Ramos (cell line): ENCODE data around the gene HSPH1.

ENCODE experiments used
- in situ Hi-C: fragments of 300-500 bp; cut with MboI; formaldehyde crosslinking; loops from one replicate; pipeline ENCODE4 v1.14.3; 2022; ENCODE audit warnings: low sequenced_read_pairs; ENCODE audit not compliant: unreplicated experiment

Gene HSPH1

DNA sequence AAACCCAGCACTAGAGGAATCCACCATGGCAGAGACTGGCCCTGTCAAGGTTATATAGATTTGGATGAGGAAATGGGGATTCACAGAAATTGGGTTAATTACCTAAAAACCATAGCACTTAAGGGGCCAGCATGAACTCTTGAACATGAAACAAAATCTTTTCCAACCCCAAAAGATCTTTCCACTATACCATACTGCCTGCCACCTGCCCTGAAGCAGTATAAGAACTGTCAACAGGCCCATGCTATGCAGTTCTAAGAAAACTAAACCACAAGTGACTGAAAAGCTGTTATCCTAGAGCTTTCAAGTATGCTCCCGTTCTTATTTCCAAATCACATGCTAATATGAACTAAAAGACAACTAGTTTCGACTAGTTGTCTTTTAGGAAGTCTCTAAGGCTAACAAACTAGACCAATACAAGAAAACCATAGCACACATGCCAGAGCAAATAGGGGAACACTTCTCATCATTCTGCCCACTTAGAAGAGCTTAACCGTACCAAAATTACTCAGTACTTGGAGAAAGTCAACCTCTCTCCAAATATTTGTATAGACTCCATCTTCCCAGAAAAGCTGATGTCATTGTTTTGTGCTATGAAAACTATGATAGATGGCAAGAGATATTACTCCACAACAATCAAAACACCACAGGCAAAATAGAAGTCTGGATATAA, 27.5 kb downstream of the HSPH1 start:
- in situ Hi-C loops = no loop called here

DNA sequence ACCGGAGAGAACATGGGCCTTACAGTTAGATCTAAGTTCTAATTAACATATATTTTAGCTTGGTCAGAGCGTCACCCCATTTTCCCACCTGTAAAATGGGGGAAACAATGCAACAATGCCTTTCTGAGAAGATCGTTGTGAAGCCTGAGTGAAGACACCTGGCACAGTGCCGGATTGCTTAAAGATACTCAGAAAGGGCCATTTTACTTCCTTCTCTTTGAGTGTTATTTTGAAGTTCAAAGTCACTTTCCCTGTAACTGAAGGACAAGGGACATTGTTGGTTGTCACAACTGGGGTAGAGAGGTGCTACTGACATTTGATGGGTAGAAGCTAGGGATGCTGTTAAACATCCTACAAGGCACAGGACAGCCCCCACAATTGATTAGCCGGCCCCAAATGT, 28.1 kb downstream of the HSPH1 start:
- in situ Hi-C loops = no loop called here

DNA sequence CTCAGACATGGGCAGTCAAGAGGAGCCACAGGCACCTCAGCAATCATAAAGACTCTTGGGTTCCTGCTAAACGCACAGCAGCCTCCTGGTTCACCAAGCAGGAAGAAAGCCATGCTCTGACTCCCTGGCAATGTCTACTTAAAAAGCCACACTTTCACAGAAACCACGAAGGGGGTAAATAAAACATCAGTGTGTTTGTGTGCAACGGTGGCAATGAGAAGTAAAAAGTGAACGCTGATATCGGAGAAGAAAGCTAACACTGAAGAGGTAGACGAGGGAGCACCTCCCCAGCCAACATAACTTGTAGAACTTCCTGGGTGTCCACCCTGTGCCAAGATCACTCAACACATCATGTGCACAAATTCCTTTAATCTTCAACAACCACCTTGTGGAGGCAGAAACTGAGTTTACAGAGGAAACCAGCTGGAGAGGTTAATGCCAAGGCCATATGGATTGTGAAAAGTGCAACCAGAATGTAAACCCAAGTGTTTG, 30.2 kb downstream of the HSPH1 start:
- in situ Hi-C loops = no loop called here

DNA sequence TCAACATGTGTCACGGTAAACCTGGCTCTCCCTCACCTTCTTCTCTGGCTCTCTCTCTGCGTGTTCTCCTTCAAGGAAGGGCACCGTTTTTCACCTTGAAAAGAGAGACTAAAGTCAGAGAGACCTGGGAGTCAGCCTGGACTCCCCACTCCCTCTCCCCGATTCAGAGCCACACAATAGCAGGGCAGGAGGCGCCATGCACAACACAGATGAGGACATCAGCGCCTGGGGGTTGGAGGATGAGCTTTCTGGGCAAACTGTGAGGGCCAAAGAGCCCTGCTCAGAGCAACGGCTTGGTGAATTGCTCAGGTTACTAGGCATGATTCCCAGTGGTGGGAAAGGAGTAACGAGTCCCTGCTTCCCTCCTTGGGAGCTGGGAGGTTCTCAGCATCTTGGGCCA, 32.3 kb downstream of the HSPH1 start:
- in situ Hi-C loops = no loop called here

DNA sequence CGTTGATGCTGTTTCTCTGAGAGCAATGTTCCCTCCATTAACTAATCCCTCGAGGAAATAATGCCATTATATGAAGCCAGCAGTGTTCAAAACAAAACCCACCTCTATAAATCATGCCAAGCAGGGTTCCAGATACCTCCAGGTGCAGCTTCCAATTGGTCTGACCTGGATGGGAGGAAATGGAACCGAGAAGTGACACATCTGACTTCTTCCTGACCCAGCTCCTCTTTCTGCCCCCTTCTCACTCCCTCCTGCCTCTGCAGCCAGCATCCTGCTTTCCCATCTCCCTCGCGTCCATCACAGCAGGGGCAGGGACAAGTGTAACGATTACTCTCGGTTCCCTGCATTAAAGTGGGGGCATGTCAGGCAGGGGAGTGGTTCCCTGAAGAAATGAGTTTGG, 37.5 kb downstream of the HSPH1 start:
- in situ Hi-C loops = no loop called here

DNA sequence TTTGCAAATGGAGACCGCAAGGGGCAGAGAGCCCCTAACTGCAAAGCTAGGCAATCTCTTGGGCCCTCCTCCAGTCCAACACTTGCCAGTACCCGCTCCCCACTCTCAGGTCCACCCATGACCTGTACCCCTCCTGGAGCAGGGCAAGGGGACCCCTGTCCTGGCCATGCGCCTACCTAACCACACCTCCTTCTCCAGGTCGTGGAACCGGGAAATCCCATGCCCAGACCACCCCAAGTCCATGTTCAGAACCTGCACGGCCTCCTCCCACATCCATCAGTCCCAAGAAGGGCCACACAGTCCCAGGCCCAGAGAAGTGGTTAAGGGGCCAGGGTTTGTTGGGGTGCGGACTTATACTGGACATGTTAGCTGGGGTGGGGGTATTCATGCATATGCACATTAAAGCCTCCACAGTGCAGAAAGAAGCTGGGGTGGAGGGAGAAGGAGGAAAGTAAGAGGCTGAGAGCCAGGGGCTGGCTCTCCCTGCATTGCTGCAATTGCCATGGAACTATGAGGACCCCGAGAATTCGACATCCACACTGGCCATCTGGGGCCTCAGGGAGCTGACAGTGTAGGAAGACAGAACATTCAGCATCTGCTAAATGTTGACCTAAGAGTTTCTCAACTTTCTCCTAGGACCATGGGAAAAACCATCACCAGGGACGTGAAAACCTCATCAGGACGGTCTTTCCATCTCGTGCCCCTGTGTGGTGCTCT, 39.0 kb downstream of the HSPH1 start:
- in situ Hi-C loops = no loop called here

DNA sequence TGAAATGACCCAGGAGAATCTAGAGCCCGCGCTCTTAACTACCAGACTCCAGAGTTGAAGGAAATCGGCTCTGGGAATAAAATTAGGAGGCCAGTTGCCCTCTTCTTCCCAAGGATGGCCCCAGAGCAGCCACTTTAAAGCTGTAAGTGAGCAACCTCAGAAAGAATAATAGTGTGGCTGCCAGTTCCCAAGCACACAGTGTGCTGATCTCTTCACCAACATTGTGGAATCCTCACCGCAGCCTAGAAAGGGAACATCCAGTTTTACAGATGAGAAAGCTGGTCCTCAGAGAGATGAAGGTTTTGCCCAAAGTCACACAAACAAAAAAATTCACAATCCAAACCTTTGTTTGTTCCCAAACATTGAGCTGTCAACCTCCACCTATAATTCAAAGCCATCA, 39.6 kb downstream of the HSPH1 start:
- in situ Hi-C loops = no loop called here

DNA sequence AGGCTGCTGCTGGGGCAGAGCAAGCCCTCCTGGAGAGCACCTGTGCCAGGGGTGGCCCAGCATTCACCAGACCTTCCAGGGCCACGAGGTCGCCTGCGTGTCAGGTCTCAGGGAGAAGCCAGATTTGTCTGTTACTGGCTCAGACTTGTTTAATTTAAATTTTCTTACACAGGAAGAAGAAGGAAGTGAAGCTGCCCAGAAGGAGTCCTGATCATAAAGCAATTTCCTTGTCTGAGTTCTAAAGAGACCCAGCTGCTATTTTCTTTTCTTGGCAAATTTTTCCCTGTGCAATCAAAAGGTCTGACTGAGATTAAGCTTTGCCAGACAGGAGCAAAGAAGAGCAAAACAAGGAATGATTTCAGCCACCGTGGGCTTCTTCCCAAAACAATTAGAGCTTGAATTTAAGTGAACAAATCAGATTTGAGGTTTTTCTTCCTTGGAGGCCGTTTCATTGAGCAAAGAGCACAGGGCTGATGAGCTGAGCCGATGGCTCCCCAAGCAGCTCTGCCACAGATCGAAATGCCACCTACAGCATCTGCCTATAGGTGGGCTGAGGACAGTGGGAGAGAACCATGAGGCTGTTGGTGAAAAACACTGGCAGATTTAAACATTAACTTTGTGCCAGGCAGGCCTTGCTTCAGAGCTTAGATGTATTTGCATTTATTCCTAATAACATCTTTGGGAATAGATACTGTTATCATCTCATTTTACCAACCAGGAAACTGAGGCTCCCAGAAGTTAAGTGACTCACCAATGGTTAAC, 40.1 kb downstream of the HSPH1 start:
- in situ Hi-C loops = no loop called here

DNA sequence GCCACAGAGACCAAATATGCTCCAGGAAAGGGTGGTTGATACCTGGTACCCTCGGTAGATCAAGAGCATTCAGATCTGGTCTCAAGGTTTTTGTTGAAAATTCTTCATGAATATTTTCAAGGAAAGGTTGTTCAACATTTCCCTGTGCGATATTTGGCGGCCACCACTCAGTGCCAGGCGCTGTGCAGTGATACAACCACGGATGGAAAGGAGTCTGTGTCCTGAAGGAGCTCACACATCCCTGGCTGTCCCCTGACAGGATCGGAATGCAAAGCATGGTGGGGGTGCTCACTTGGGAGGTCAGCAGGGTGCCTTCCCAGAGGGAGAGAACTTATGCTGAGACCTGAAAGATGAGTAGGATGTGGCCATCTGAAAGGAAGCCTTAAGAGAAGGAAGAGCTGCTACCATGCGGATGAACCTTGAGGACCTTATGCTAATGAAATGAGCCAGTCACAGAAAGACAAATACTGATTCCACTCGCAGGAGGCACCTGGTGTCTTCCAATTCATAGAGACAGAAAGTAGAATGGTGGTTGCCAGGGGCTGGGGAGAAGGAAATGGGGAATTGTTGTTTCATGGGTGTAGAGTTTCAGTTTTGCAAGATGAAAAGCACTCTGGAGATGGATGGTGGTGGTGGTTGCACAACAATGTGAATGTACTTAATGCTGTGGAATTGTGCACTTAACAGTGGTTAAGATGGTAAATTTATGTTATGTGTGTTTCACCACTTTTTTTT, 41.6 kb downstream of the HSPH1 start:
- in situ Hi-C loops = no loop called here

DNA sequence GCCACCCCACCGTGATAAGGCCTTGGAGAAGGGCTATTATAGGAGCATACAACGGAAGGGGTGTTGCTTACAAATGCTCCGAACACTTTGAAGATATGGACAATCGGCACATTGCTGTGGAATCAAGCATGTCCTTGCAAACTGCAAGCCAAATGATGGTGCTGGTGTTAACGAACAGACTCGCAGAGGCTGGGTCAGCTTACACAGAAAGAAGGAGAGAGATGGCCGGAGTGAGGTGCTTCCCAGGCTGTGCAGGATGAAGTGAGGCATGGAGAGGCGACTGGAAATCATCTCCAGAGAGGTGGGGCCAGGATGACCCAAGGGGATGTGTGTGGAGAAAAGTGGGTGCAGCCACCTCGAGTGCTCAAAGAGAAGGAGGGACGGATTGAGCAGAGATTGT, 42.2 kb downstream of the HSPH1 start:
- in situ Hi-C loops = no loop called here

DNA sequence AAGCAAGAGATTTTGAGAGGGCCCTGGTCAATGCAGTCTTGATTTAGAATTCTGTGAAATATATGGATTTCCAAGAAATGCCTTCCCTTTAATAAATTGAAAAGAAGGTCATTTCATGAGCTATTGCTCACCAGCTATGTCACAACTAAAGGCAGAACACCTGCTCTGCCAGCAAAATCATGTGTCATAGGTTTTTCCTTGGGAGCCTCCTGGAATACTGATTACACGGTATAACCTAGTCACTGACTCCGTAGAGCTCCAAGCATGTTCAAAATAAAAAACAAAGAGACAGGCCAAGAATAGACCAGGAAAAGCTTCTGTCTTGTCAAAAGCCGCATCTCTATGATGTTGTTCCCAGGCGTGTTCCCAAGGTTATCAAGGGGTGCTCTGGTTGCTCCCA, 45.5 kb downstream of the HSPH1 start:
- in situ Hi-C loops = no loop called here

DNA sequence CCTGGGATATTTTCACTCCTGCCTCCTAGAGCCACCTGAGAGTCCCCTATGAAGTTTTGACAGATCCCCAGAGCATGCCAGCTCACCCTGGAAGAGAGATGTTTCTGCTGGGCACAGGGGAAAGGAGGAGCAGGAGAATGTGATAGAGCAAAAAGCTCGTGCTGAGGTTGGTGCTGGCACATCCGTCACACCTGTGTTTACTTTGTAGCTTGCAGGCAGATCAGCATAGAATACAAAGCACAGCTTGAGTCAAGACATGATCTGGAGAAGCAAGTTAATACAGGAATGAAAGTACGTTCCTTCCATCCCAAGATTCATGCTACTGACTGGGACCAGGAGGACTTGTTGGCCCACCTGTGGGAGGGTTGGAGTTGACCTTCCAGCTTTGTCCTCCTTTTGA, 46.1 kb downstream of the HSPH1 start:
- in situ Hi-C loops = no loop called here

DNA sequence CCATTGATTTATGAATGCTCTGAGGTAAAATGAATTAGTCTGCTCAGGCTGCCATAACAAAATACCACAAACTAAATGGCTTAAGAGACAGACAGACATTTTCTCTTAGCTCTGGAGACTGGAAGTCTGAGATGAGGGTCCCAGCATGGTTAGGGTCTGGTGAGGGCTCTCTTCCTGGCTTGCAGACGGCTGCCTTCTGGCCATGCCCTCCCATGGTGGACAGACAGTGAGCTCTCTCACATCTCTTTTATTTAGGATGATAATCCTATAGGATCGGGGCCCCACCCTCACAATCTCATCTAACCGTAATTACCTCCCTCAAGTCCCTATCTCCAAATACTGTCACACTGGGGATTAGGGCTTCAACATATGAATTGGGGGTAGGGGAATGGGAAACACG, 47.1 kb downstream of the HSPH1 start:
- in situ Hi-C loops = no loop called here

DNA sequence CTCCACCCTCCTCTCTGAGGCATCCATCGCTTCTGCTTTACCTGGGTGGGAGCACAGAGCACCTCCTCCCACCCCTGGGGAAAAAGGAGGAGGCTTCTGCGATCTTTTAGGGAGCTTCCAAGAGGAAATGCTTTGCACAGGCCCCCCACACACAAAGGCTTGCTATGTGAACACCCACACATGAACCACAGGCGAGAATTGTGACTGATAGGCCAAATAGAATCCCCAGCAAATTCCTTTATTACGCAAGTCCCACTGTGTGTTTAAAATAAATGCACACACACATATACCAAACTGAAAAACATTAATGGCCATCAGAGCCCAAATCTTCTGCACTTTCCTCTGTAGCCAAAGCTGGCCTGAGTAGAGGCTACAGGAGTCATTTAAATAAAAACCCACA, 50.6 kb downstream of the HSPH1 start:
- in situ Hi-C loops = no loop called here

DNA sequence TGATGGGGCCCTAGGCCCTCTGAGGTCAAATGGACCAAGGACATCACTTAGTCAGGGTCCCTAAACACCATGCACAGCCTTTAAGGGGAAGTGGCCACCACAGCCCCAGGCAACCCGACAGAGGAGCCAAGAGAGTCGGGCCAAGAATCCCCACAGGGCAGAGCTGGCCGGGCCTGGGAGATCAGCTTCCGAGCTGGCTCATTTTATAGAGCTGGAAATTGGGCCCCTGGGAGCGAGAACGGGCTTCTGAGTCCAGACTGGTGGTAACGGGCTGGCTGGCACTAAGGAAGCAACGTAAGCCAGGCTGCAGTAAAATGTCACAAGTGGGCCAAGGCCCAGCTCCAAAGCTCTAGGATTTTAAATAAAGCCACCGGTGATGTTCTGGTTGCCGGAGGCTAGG, 51.1 kb downstream of the HSPH1 start:
- in situ Hi-C loops = no loop called here

DNA sequence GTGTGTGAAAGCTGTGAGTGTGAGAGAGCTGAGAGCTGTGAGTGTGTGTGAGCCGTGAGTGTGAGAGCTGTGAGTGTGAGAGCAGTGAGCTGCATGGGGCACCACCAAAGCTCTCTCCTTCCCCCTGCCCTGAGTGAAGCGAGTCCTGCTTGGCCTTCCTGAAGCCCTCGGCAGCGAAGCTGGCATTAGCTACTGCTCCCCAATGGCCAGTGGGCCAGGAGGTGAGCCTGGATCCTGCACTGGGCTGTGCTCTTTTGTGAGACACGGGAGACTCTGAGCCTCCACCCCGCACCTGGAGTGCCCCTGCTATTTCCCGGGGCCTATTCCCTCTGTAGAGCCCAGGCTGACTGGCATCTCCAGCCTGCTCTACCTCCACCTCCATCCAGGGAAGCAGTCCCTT, 51.5 kb downstream of the HSPH1 start:
- in situ Hi-C loops = no loop called here

DNA sequence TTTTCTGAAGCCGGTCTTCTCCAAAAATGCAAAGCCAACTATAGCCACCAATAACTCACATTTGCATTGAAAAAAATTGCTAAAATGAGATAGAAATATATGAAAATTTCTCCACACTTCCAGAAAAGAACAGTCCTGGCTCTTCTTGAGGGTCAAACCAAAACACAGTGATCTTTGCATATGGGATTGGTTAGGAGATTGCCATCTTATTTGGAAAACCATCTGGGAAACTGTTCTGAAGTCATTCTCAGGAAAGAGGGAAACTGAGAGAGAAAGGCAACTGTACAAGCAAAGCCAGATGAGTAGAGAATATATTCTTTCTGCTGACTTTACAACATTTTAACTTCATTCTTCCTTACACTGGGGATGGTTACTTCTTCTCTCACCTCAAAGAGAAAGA, 54.6 kb downstream of the HSPH1 start:
- in situ Hi-C loops = no loop called here

DNA sequence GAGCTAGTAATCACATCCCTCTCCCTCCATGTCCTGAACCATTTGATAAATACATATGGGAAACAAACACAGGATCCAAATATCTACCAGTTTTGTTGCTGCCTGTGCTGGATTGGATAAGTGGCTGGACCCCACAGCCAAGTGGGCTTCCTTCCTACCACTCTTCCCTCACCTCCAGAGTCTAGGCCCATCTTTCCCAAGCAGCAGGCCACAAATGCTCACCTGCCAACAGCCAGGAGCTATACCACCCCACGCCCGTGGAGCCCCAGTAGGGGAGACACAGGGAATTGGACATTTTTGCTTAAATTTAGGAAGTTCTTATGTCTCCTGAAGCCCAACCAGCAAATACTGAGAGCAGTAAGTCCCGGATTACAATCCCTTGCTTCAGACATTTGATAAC, 55.8 kb downstream of the HSPH1 start:
- in situ Hi-C loops = no loop called here

DNA sequence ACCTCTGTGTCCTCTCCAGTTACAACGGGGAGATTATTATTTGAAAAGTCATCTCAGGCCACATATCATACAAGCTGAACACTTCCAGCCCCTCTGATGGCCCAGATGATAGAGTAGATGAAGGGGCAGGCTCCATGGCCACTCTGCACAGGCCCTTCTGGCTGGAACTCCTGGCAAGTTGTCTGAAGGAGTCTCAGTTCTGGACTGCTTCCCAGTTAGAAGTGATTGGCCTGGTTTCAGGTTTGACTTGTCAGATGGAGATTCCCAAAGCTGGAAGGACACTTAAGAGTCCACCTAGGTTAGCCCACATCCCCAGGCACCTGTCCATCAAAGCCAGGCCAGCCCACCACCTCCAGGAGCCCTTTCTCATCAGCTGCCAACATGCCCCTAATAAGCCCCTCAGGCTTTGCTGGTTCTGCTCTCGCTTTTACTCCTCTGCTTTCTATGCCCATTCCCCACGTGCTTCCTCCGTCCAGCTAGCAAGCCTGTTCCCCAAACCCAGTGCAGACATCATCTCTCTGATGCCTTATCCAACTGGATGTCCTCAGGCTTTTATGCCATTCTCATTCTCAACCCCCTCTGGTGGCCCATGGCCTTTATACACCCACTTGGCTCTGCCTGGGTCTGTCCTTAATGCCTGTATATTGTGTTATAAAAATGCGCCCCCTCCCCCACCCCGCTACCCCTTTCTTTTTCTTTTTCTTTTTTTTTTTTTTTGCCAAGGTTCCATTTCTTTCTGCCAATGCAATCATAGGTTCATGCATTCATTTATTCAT, 56.5 kb downstream of the HSPH1 start:
- in situ Hi-C loops = no loop called here

DNA sequence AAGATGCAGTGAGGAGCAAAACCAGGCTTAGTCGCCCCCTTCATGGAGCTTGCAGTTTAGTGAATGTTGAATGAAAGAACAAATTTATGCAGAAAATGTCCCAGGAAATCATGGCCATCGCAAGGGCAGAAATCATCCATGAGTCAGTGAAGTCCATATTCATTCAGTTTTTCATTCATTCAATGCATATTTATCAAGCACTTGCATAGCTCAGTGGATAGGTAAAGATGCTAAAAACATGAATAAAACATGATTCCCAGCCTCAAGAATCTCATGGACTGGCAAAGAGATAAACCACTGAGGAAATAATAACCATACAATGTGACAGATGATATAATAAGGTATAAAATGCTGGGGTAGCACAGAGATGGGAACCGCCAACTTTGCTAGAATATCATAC, 58.8 kb downstream of the HSPH1 start:
- in situ Hi-C loops = no loop called here
